ENCODE measurements around the gene FMNL2.
"Not testable (repeated sequence)": the region's sequence is repeated elsewhere in the genome, so short reads cannot be mapped to it uniquely, and the experiment has no call there.

The FMNL2 gene

DNA sequence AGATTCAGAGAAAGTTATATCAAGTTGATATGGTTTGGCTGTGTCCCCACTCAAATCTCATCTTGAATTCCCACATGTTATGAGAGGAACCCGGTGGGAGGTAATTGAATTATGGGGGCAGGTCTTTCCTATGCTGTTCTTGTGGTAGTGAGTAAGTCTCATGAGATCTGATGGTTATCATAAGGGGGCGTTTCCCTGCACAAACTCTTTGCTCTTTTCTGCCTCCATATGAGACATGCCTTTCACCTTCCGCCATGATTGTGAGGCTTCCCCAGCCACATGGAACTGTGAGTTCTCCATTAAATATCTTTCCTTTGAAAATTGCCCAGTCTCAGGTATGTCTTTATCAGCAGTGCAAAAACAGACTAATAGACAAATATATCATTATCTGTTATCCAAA, 187.5 kb downstream of the FMNL2 start:
- DNase-seq (ENCODE audit: low read depth): not testable (repeated sequence)

DNA sequence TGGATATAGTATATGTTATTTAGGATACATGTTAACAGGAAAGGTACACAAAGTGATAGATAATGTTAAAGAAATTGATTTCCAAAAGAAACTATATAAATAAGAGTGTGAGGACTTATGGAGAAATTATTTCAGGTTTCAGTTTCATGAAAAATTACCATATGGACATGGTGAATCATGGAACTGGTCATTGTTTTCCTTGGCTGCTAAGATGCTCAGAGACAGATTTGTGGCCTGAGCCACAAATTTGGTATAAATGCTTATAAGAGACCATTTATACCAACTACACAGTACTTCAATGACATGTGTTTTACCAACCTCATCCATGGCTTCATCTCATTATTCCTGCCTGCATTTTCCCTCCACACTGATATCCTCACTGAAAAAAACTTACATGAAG, 188.1 kb downstream of the FMNL2 start:
- no peak for DNase-seq (ENCODE audit: low read depth)

DNA sequence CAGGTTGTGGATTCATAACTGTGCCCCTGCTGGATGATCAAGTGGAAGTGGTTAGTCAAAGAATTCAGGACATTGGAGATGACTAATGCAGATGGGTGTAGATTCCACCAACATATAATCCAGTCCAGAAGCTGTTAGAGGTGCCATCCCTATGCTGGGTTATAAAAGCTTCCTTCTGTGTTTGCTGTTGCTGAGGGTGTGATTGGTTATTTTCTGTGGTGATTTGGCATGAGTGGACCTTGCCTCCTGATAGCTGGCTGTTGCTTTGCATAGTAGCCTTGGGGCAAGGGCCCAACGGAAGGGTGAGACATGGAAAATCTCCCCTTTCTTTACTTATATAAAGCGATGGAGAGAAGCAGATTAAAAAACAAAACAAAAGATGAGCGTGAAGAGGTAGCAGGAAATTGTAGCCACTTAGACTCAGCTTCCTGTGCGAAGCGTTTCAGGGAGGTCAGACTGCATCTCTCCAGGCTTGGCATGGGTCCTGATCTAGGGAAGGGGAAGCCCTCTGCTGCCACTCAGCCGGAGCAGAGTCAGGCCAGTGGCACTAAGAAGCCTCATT, 190.4 kb downstream of the FMNL2 start:
- DNase-seq (ENCODE audit: low read depth): no peak

DNA sequence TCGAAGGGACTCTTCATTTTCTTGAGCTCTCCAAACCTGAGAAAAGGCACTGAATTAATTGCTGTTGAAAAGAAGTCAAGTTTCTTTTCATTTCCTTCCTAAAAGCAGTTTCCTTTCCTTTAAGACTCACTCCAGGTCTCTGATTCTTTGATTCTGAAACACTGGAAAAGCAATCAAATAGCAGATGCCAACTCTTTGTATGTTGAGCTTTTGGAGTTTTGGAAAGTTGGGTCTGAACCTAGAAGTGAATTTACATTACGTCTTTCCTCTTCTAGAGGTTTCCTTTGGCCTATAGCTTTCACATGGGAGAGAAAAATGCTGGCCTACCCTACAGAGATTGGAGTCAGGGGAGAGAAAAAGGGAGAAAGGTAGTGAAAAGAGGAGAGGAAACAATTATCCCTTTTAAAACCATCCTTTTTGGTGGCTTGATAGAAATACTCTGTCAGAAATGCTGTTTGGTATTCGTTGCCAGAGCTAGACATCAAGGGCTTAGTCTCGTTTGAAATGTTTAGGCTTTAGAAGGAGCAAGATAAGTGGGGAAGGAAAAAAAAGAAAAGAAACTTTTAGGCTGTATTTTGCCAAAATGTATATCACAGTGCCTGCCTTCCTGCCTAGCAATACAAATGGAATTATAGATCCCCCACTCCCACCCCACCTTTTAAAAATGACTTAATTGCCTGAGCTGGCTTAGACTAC, 194.6 kb downstream of the FMNL2 start:
- no peak for DNase-seq (ENCODE audit: low read depth)

DNA sequence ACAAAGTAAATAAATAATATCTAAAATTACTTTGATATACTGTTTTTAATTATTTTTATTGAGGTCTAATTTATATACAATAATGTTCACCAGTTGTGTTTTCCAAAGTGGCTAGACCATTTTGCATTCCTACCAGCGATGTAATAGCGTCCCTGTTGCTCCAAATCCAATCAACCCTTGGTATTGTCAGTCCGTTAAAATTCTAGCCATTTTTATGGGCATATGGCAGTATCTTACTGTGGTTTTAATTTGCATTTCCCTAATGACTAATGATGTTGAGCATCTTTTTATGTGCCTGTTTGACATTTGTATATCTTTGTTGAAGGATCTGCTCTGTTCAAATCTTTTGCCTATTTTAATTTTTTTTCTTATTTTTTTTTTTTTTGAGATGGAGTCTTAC, 197.3 kb downstream of the FMNL2 start:
- no peak for DNase-seq (ENCODE audit: low read depth)

DNA sequence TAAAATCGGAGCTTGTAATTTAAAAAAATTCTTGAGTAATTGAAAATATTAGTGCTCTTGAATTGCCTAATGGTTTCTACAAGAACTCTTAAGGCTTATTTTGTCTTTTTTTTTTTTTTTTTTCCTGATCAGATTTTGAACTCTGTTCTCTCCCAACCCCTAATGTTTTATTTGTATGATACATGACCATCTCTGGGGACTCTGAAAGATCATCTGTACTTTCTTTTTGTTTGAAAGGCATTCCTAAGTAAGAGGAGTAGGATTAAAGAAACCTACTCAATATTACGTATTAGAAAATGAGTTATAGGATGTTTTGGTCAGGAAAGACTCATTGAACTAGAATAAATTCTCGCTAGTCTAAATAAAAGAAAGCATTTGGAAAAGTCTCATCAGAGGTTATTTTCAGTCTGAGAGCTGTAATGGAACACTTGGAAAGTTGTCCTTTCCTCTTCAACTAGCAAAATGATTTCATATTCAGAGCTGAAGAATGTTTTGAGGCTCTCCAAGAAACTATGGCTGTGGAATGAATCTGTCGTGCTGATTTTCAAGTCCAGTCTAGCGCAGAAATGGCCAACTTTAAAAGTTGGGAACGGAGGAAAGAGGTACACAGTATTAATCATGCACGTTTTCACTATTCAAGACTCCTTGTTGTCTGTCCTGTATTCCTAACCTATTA, 199.6 kb downstream of the FMNL2 start:
- no peak for DNase-seq (ENCODE audit: low read depth)

DNA sequence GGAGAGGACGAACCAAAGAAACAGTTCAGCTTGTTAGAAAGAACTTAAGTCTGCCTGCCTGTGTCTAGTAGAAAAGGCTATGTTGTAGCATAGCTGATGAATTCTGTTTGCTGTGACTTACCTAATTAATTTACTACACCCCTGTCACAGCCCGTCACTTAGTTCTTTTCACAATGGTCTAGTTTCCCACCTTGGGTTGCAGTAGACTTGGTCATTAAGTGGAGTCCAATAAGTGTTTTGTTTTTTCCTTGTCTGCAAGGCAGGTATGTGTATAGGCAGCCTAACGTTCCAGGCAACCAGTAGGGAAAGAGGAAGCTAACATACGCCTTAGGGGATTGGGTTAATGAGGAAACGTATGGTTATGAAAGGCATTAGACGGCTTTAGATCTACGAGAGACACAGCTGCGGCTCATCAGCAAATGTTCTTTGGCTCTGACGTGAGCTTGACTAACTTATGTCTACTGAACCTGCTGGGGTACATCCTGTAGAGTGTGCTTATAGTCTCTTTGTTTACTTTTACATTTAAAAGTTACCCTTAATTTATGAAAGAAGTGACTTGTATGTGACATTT, 202.2 kb downstream of the FMNL2 start:
- DNase-seq (ENCODE audit: low read depth): no peak

DNA sequence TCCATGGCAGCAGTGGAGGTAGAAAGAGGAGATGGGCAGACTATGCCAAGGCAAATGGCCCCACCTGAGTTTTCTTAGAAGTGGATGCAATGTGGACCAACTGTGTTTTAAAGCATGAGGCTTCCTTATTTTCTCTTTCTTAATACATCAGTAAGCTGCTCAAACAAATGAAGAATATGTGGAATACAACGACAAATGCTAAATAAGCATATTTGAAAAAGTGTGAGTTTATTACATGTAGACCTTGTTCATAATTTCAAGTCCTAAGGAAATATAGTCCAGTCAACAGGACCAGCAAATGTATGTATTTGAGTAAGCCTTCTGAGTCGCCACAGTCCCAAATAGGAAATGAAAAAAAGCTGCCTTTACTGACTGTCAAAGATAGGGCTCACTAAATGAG, 204.4 kb downstream of the FMNL2 start:
- DNase-seq (ENCODE audit: low read depth): no peak

DNA sequence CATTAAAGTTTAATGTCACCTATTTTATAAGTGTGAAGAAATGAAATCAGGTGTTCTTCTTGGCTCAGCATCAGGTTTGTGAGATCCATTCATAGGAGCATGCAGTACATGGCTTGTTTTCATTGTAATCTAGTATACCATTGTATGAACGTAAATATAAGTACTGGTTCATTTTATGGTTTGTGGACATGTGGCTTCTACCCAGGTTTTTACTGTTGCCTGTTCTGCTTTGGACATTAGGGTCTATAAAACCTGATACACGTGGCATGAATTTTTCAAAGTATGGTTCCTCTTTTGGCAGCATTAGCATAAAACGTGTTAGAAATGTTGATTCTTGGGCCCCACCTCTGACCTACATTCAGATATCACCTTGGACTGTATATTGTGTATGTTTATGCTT, 206.7 kb downstream of the FMNL2 start:
- DNase-seq (ENCODE audit: low read depth): no peak

DNA sequence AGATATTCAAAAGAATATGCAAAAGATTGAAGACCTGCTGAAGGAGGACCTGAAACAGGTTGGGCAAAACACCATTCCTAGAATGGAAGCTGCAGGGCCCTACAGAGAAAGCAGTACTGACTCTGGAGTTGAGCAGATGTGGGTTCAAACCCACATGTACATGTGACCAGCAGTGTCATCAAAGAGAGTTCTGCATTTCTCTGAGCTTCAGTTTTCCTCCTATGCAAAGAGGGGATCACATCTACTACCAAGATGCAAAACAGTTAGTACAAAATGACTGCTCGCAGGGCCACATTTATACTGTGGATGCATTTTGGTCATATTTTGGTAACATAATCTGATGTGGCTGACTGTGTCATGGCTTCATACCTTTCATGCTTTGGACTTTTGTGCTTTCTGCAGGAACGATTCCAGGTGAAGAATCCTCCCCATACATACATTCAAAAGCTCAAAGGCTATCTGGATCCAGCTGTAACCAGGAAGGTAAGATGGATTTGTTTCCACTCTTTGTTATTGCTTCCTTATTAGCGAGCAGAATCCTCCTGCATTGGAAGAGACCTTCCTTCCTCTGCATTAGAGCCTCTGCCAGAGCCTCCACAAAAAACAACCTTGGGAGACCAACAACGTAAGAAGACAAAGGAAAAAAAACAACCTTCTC, 207.5 kb downstream of the FMNL2 start:
- no peak for DNase-seq (ENCODE audit: low read depth)

DNA sequence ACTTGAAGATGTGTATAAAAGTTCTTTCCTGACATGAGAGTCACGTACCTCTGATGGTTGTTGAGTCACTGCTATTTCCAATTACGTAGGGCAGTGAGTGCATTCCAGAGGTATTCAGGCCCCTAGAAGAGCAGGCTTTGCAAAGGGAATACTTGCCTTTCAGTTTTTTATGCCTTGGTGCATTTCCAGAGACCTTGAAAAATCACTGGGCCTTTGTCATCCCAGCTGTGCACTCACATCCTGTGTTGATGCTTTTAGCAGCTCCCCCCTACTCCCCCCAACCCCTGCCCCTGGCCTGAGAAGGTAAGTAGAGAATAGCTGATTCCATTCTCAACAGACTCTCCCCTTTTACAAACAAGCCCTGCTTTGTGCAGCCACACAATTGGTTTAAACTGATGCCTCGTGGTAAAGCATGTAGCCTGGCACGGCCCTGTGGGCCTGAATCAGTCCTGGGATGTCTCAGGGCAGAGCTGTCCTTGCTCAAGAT, 208.1 kb downstream of the FMNL2 start:
- DNase-seq (ENCODE audit: low read depth): no peak

DNA sequence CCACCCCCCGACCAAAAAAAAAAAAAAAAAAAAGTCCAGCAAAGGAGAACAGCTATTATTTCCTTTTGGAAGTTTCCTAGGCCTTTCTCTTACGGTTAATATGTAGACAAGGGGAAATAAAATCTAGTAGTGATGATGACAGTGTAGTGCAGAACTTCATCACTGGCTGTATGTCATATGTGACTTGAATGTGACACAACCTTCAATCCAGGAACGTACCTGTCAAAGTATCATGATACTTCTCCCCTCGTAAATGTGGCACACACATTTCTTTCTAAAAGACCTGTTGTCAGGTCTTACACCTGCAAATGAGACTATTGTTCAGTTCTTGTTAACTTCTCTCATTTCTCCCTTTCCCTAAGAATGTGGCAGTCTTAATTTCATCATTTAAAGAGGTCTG, 208.7 kb downstream of the FMNL2 start:
- no peak for DNase-seq (ENCODE audit: low read depth)

DNA sequence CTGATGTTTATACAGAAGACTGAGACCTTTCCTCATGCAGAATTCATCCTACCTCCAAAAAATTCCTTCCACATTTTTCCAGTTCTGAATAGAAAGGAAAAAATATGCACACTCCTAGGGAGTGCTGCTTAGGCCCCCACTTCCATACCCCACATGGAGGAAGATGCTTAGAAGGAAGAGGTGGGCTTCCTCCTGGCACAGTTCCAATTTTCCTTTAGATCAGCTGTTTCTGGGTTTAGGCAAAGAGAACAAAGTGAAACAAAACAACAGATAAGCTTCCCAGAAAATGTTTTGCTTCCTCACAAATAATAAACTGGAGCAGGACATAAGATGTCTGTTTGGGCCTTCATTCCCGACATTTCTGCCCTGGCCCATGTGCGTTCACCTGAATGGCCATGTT, 209.7 kb downstream of the FMNL2 start:
- no peak for DNase-seq (ENCODE audit: low read depth)

DNA sequence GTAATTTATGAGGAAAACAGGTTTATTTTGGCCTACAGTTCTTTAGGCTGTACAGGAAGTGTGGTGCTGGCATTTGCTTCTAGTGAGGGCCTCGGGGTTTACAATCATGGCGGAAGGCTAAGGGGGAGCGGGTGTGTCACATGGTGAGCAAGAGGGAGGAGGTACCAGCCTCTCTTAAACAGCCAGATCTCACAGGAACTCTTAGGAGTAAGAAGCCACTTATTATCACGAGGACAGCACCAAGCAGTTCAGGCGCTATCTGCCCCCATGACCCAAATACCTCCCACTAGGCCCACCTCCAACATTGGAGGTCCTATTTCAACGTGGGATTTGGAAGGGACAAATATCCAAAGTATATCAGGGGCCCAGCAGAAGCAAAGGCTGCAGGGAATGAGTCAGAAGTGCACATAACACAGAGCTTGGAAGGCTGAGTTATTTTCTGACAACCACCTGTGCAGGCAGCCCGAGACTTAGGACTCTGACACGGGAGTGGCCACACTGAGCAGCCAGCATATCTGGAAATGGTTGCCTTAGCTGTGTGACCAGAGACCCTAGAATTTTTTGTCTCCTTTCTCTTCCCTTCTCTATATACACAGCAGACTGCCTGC, 211.4 kb downstream of the FMNL2 start:
- no peak for DNase-seq (ENCODE audit: low read depth)

DNA sequence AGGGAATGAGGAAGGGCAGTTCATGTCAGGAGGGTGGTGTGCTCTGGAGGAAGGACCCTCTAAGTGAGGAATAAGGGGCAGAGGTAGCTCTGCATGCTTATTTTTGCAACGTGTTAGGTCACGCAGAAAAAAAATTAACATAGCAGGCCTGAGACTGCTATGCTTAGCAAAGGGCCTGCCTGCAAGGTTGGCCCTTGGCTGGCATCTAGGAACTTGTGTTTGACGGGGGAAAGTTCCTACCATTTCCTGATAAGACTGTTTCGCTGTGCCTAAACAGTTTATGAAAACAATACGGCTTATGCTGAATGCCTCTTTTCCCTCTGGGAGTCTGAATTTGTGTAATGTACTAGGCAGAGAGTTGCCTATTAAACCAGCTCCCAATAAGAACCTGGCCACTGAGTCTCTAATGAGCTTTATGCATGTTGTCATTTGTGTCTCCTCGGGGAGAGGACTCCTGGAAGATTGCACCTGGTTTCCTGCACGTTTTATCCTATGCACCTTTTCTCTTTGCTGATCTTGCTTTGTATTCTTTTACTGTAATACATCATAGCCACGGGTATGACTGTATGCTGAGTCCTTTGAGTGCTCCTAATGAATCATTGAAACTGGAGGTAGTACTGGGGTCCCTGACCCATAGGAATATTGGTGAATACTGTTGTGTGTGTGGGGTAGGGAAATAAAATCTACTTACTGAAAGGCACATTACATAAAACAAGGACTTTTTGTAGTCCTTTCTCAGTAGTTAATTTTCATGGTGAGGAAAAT, 213.3 kb downstream of the FMNL2 start:
- no peak for DNase-seq (ENCODE audit: low read depth)

DNA sequence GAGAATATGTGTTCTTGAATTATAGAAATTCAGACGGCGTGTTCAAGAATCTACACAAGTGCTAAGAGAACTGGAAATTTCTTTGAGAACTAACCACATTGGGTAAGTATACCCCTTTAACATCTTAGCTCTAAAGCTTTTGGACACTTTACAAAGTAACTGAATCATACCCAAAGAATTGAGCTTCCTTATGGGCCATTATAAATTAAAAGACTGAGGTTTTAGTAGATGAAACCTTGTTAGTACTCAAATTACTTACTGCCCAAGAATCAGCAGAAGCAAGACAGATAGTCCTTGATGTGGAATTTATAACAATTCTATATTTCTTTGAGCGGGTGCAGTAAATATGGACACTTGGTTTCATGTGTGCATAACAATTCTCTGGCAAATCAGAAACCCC, 214.0 kb downstream of the FMNL2 start:
- no peak for DNase-seq (ENCODE audit: low read depth)

DNA sequence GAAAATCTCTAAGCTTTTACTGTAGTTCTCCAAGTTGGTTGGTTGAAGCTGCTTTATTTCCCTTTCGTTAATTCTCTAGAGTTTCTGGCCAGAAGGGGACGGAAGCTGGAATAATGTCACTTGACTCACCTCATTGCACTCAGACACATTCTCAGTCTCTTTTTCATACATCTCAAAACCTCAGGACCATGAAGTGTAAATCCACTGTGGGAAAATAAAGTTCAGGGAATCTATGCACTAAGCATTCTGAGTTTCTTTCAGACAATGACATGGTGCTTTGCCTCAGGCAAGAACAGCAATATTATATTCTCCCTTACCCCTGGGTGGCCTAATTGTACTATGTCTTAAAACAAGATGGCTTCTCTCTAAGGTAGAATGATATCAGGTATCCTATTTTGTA, 214.4 kb downstream of the FMNL2 start:
- DNase-seq (ENCODE audit: low read depth): no peak

DNA sequence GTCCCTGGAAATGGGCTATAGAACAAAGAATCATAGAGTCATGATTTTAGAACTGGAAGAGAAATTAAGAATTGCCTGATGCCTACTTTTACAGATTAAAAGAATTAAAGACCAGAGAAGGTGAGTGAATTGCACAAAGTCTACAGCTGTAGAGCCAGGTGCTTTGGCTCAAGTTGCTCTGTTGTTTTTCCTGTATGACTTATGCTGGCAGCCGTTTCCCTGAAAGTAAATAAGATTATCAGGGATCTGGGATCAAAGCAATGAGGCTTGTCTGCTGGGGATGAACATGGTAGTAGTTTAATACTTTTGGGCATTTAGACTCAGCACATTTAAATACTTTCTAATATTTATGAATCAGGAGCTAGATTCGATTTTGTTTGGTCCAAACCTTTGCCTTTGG, 215.4 kb downstream of the FMNL2 start:
- DNase-seq (ENCODE audit: low read depth): no peak

DNA sequence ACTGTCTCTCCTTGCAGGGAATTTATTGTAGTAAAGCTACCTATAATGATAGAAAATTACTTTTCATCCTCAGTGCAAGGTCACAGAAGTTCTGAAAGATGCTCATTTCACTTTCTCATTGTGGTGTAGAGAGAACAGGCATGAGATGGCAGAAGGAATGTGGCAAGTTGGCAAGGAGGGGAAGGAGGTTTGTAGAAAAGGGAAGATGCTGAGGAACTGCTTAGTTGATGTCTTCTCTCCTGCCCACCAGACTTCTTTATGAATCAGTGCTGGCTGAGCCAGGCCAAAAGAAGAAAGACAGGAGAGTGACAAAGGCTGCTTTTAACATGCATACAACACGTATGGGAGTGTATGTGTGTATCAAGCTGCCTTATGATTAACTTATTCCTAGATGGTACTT, 217.9 kb downstream of the FMNL2 start:
- DNase-seq (ENCODE audit: low read depth): no peak

DNA sequence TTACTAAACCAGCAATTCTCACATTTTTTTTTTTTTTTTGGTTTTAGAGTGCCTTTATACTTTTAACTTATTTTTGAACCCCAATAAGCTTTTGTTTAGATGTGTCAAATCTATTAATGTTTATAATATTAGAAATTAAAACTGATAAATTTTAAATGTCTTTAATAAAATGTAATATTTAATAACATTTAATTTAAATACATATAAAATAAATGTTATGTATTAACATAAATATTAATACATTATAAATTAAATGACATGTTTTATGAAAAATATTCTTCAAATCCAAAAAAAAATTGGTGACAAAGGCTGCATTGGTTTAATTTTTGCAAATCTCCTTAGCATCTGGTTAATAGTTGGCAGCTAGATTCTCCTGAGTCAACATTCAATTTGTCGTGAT, 218.5 kb downstream of the FMNL2 start:
- no peak for DNase-seq (ENCODE audit: low read depth)

DNA sequence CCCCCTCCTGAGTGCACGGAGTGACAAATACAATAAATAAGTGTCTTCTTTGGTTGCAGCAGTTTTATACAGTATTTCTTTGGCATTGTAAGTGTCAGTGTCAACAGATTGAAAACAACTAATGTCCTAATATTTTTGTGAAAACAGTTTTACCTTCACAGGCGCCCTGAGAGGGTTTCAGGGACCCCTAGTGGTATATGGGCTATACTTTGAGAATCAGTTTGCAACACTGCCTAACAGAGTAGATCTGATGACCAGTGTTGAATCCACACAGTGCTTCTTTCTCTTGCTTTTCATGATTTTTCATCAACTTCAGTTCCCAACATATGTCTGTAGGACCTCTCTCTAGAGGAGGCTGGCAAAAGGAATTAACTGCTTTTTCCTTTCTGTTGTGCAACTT, 220.1 kb downstream of the FMNL2 start:
- DNase-seq (ENCODE audit: low read depth): no peak

DNA sequence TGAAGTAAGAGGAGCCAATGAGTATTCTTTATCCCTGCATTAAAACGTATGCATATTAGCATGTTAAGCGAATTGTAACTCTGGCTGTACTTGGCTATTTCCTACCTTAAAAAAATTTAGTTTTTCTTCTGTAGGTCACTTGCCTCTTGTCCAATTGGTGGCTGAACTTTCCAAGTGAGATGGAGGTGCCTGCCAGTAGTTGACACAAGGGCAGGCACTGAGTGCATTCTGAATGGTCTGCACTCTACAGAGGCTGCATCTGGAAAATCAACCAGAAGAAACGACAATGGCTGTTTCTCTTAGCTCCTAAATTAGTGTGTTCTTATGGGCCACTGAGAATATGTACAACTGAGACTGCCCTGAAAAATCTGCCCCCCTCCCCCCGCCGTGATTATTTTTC, 221.5 kb downstream of the FMNL2 start:
- no peak for DNase-seq (ENCODE audit: low read depth)

Data from activated T-cell treated with anti-CD3 and anti-CD28 coated beads for 1 hour (primary cell).